GM18508 (cell line): ENCODE results near the gene C22orf23.

ENCODE experiments used
- ATAC-seq: cut with Tn5 transposase; IDR thresholded peaks from one replicate; pipeline ENCODE4 v1.9.1; 2021; ENCODE audit warnings: moderate number of reproducible peaks; ENCODE audit not compliant: insufficient read depth, unreplicated experiment

C22orf23 gene

GRCh38 chr22:37929390-37929789, 24.0 kb downstream of the C22orf23 start:
- no peak for ATAC-seq

GRCh38 chr22:37927637-37927936, 25.8 kb downstream of the C22orf23 start:
- no peak for ATAC-seq

DNA sequence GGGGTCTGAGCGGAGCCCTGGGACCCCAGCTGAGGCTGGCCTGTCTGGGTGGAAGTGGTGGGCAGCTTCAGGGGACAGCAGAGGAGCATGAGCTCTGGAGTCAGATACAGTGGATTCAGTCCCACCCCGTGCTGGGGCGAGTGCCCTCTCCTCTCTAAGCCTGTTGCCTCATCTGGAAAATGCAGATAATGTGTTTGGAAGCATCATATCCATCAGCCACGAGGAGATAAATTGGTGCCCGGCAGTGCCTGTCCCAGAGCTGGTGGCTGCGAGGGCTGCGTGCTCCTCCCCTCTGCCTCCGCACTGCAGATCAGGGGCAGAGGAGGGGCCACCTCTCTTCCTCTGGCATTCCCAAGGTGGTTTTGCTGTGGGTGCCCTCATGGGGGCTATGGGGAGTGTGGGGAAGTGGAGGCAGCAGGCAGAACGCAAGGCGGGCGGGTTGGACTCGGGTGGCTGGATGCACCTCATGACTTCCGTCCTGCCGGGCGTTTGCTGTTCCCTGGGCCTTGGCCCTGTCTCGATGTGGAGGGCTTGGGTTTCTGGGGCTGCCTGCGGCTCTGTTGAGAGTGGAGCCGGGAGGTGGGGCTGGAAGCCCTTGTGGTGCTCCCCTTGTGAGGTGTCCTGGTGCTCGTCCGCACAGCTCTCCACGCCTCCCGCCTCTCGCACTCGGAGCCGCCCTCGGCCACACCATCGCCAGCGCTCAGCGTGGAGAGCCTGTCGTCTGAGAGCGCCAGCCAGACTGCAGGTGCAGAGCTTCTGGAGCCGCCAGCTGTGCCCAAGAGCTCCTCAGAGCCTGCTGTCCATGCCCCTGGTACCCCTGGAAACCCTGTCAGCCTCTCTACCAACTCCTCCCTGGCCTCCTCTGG, 26.4 kb downstream of the C22orf23 start:
- ATAC-seq = no peak

- no peak for ATAC-seq
Measured at GRCh38 chr22:37926358-37926757, 27.0 kb downstream of the C22orf23 start.

GRCh38 chr22:37925767-37926166, 27.6 kb downstream of the C22orf23 start:
- ATAC-seq = no peak

- no peak for ATAC-seq
Measured at GRCh38 chr22:37925330-37925729, 28.1 kb downstream of the C22orf23 start.

DNA sequence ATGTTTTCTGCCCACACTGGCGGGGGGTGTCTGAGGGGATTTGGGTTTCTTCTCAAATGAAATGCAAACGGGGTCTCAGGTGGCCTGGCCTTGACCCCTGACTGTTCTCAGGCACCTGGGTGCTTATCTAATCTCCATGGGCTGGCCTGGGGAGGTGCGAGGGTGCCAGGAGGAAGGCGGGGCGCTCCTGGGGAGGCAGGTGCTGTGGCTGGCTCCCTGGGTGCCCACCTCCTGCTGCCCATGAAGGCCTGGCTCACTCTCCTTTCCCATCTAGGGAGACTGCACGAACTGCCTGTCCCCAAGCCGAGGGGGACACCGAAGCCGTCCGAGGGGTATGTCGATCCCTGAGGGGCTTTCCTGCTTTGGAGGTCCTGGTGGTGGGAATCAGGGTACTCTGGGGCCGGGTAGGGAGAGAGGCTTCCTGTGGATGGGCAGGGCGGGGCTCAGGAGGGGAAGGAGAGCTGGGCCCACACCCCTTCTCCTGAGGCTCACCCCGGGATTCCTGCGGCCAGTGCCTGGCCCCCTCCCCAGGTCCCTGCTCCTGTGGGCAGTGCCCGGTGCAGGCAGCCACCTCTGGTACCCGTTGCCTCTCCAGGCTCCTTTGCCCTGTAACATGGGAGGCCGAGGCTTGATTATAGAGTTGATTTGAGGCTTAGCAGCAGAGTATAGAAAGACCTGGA, 28.9 kb downstream of the C22orf23 start:
- no peak for ATAC-seq

DNA sequence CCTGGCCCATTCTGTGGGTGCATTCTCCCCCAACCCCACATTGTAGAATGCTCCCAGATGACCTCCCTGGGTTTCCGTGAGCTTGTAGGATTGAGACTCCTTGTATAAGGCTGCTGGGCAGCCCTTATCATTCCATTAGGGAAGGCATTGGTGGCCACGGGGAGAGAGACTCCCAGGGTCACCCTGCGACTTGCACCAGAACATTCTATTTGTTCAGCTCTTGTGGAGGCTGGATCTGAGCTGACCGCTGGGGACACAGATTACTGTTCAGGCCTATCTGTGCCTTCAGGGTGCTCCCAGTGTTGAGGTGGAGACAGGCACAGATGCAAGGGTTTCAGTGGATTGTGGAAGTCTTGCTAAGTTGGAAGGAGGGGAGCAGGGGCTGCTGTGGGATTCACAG, 29.5 kb downstream of the C22orf23 start:
- no peak for ATAC-seq

GRCh38 chr22:37922191-37922590, 31.2 kb downstream of the C22orf23 start:
- ATAC-seq = no peak

GRCh38 chr22:37920126-37920525, 33.3 kb downstream of the C22orf23 start:
- no peak for ATAC-seq

- no peak for ATAC-seq
Measured at GRCh38 chr22:37918580-37919270, 34.7 kb downstream of the C22orf23 start.

DNA sequence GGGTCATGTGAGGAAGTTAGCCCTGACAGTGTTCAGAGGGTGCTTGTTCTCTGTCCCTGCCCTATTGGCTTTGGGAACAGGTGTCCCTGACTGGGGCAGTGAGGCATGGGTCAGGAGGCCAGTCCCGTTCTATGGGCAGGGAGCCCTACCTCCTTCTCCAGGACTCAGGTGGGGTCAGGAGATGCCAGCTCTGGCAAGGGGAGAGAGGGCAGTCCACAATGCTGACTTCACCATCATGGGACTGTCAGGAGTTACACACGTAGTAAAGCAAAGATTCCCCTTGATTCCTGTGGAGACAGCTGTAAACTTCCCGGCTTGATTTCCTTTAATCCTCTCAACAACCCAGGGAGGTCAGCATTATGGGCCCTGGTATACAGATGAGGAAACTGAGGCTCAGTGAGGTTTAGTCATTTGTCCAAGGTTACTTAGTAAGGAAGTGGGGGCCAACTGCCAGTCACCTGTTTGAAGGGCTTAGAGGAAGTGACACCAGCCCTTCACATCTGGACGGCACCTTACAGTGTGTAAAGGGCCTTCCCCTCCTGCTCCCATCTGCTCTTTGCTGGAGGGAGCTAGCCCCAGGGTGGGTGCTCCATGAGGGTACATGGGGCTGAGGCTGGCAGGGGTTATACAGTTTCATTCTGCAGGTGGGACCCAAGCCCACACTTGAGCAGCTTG, 35.4 kb downstream of the C22orf23 start:
- no peak for ATAC-seq

- no peak for ATAC-seq
Measured at GRCh38 chr22:37916311-37916710, 37.1 kb downstream of the C22orf23 start.

GRCh38 chr22:37913233-37913721, 40.1 kb downstream of the C22orf23 start:
- ATAC-seq = no peak

- ATAC-seq = no peak
Measured at GRCh38 chr22:37912171-37912570, 41.2 kb downstream of the C22orf23 start.

GRCh38 chr22:37911697-37912096, 41.7 kb downstream of the C22orf23 start:
- ATAC-seq = no peak

GRCh38 chr22:37910890-37911672, 42.3 kb downstream of the C22orf23 start:
- ATAC-seq = no peak

- ATAC-seq = no peak
Measured at GRCh38 chr22:37909766-37910165, 43.6 kb downstream of the C22orf23 start.

- no peak for ATAC-seq
Measured at GRCh38 chr22:37907036-37907954, 46.1 kb downstream of the C22orf23 start.
